NCI-H146 (cell line): ENCODE data around the gene NEK9.
A peak's percentile ranks its signal among the peaks of the same experiment; 100 is the strongest.
"Not testable (repeated sequence)": the region's sequence is repeated elsewhere in the genome, so short reads cannot be mapped to it uniquely, and the experiment has no call there.

Experiments
- DNase-seq: peaks from one replicate; lab custom pipeline; 2025; lab: John Stamatoyannopoulos, UW

Gene NEK9

GRCh38 chr14:75126679-75127473, at the start of gene NEK9:
Gene NEK9, minus strand, starts transcription at chr14:75127048. Its CDS starts 127 bp downstream, at chr14:75126921.
- peak; percentile 82 for DNase-seq

GRCh38 chr14:75176142-75176820, 49.4 kb upstream of the NEK9 start, which contains the start of gene TMED10:
Gene TMED10, minus strand, starts transcription at chr14:75176612. Its CDS starts 33 bp downstream, at chr14:75176579.
- DNase-seq, result peak; percentile 86

DNA sequence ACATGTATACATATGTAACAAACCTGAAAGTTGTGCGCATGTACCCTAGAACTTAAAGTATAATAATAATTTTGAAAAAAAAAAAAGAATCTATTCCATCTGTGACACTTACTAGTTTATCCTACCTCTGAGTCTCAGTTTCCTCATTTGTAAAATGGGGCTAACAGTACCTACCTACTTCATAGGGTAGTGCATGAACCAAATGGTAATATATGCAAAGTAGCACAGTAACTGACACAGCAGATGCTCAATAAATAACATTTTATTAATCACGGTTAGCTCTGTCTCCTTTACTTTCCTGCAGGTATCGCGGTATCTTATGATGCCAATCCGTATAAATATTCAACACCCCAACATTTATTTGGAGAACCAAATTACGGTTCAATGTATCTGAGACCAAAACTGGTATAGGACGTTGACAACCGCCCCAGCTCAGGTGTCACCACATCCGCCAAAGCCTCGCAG, 48.9 kb upstream of the NEK9 start:
- DNase-seq, result no peak

GRCh38 chr14:75174066-75174465, 47.2 kb upstream of the NEK9 start:
- DNase-seq, result no peak

- no peak for DNase-seq
Measured at GRCh38 chr14:75170772-75171171, 43.9 kb upstream of the NEK9 start.

GRCh38 chr14:75168586-75169335, 41.9 kb upstream of the NEK9 start:
- no peak for DNase-seq

DNA sequence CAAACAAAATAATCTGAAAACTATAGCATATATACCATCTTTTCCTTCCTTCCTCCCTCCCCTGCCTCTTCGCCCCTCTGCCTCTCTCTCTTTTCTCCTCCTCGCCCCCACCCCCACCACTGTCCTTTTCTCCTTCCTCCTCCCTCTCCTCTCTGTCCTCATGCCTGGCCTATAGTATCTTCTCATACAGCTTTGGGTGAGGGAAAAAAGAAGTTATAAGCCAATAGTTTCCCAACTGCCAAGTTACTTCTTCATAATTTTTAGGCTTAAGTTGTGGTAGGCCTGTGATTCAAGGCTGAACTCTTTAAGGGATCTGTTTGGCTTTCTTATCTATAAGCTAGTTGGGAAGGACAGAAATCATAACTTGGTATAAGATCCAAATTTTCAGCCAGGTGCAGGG, 40.5 kb upstream of the NEK9 start:
- no peak for DNase-seq

GRCh38 chr14:75165586-75166391, 38.9 kb upstream of the NEK9 start:
- DNase-seq, result no peak

DNA sequence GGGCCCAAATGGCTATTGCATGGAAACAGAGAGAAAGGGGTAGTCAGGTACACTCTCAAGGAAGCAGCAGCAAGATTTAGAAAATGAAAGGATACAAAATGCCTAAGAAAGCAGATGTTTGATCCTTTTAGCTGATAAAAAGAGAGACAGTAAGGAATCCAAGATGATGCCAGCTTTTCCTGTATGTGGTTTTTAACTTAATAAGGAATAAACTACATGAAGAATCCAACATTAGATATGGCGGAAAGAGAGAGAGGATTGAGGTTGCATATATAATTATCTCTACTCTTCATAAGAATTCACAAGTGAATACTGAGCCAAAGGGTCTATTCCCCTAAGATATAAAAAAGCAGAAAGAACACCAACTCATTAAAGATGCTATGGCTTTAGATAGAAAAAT, 38.0 kb upstream of the NEK9 start:
- DNase-seq, result no peak

DNA sequence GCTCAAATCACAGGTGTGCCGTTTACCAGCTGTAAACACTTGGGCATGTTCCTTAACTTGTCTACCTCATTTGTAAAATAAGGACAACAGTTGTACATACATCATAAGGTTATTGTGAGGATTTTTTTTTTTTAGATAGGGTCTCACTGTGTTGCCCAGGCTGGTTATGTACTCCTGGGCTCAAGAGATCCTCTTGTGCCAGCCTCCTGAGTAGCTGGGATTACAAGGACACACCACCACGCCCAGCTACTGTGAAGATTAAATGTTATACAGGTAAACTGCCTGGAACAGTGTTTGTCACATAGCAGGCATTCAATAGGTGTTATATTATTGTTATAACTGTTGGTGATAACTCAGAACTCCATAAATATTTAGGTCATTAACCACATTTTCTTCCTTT, 36.8 kb upstream of the NEK9 start:
- no peak for DNase-seq

GRCh38 chr14:75162631-75163030, 35.8 kb upstream of the NEK9 start:
- DNase-seq, result no peak

DNA sequence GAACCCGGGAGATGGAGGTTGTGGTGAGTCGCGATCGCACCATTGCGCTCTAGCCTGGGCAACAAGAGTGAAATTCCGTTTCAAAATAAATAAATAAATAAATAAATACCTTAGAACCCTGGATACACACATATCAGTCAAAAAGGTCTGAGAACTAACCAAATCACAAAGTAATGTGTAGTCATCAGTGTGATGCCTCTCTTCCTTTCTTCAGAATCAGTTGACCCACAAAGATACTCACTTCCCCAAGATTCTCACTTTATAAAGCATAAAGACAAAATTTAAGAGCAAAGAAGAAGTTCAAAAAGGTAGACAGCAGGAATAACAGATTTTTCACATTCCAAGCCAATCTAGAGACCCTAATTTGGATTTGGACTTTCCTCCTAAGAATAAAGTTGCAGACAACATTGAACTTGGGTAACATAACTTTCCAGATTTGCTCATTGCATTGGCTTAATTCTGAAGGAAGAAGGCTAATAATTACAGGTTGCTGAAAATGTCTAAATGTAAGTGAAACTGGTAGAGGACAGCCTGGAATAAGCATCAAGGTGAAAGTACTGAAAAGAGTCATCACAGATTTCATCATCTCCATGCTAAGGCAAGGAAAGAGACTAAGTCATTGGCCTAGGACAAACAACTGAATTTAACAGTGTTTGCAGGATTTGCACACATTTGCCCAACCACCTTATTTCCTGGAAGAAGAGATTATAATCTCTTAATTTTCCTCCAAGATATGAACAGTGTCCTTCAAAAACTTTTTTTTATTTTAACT, 32.2 kb upstream of the NEK9 start:
- no peak for DNase-seq

GRCh38 chr14:75156901-75157300, 30.1 kb upstream of the NEK9 start:
- DNase-seq, result no peak

DNA sequence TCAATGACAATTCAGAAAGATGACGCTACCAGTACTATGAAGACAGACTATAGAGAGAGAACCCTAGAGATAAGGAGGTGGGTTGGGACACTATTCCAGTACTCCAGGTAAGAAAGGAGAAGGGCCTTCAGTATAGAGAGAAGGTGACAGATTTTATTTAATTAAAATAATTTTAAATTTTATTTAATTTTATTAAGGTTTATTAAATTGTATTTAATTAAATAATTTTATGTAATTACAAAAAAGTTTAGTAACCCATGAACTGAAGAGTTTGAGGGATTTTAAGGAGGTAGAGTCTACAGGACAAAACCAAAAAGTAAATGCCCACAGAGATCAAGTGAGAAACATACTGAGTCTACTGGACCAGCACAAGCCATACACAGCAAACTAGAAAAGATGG, 29.3 kb upstream of the NEK9 start:
- no peak for DNase-seq

- DNase-seq, result no peak
Measured at GRCh38 chr14:75155169-75155568, 28.3 kb upstream of the NEK9 start.

DNA sequence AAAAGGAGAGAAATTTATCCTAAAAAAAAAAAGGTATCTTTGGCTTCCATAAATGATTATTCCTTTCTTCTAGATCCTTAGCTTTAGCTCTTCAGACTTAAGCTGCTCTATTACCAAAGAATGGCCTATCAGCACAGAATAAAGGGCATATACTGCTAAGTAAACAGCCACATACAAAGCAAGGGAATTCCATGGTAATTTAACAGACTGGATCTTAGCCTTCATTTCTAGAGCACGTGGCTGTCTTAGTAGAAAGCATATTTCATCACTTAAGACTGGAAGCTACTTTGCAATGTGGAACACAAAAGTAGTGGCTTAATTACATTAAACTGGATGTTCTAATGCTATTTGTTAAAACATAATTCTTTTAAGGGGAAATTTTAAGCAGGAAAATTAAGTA, 26.4 kb upstream of the NEK9 start:
- DNase-seq, result no peak

GRCh38 chr14:75151851-75152250, 25.0 kb upstream of the NEK9 start:
- no peak for DNase-seq

- DNase-seq, result not testable (repeated sequence)
Measured at GRCh38 chr14:75150637-75151036, 23.8 kb upstream of the NEK9 start.

DNA sequence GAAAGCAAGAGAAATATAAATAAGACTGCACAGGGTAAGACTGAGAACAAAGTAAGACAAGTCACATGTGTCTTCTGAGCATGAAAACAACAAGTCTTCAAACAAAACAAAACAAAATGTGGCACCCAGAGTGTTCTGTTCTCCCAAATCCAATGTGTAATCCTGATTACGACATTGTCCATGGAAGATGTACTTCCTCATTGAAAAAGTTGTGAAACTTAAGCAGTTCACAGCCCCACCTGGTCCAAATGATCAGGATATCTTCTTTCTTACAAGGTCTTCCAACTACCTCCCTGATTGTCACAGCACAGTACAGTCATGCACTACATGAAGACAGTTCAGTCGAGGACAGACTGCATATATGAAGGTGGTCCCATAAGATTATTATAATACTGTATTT, 23.3 kb upstream of the NEK9 start:
- DNase-seq, result no peak

DNA sequence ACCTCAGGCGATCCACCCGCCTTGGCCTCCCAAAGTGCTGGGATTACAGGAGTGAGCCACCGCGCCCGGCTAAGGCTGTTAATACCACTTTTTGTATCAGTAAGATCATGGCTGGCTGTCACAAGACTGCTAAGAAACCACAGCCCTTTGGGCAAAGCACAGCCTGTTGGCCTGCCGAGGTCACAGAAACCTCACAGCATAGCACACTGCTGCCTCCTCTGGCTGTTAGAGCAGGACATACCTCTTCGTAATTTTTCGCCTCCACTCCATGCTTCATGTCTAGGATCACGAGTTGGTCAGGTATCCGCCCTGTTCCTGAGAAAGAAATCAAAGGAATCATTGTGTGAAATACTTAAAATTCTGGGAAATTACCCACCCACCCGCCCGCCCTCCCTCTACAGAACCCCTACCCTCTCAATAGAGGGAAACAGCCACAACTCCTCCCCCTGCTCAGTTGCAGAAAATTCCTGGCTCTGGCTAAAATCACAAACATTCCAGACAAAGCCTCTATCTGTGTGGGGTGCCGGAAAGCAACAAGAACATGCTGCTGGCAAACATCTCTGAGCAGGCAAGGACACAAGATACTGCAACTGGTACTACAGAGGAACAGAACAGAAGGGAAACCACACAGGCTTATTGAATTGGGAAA, 20.7 kb upstream of the NEK9 start:
- no peak for DNase-seq
